Measurements from ENCODE around the gene ZC3H12D.
"Not testable (repeated sequence)": the region's sequence is repeated elsewhere in the genome, so short reads cannot be mapped to it uniquely, and the experiment has no call there.

ZC3H12D gene

DNA sequence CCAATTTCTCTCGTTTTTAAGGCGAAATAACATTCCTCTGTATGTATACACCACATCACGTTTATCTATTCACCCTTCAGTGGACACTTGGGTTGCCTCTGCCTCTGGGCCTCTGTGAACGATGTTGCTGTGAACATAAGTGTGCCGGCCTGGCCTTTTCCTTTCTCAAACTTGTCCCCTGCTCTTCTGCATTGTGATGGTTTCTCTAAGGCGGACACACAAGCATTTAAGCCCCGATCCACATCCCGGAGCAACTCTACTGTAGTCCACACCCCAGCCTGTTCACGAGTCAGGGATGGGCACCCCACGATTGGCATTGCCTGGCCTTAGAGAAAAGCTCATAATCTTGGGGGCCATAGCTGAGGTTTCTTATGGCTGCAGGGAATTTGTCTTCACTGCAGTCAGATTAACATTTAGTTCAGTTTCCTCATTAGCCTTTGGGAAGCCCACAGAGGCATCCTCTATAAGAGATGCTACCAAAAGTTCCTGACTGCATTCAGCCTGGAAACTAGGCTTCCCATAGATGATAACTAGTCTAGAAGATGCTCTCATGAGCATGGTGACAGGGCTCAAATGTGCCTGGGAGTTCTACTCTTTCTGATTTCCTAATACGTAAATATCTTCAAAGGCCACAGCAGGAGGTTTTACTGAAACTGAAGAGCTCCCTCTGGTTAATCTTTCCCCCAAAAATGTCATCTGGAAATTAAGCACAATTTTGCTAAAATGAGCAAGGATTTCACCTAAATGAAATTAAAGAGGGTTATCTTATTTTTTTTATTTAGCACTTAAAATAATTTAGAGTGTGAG lies 762 bp downstream of the ZC3H12D start:
- no peak for DNase-seq (ENCODE audit: low read depth)

- DNase-seq (ENCODE audit: low read depth) = no peak
Measured at GRCh38 chr6:149483334-149483725, 1.5 kb downstream of the ZC3H12D start.

DNA sequence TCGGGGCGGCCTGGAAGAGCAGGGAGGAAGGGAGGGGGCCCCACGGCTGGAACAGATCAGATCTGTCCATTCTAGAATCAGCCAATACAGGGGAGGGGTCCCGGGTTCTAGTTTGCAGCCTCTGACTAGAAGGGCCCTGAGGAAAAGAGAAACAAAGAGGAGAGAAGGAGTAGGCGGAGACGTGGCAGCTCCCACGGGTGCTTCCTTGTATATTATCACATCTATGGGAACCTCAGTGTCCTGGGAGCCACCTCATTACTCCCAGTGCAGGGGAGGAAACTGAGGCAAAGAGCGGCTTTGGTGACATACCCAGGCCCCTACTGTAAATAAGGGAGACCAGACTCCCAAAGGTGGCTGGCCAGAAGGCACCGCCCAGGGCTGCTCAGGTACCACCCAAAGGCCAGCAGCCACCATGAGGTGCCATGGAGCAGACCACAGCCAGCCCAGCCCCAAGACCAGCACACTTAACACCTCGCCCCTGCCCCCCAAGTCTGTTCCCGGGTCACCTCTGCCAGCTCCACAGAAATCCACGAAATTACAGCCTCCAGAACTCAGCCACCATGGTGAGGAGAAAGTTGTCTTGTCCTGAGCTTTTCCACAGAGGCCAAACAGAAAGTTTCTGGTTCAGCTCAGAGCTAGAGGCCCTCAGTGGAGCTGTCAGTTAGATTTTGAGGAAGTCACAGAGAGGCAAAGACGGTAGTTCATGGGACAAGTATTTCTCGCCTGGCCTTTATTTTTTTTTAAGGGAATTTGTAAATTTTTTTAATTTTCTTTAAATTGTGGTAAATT lies 2.1 kb downstream of the ZC3H12D start:
- no peak for DNase-seq (ENCODE audit: low read depth)

DNA sequence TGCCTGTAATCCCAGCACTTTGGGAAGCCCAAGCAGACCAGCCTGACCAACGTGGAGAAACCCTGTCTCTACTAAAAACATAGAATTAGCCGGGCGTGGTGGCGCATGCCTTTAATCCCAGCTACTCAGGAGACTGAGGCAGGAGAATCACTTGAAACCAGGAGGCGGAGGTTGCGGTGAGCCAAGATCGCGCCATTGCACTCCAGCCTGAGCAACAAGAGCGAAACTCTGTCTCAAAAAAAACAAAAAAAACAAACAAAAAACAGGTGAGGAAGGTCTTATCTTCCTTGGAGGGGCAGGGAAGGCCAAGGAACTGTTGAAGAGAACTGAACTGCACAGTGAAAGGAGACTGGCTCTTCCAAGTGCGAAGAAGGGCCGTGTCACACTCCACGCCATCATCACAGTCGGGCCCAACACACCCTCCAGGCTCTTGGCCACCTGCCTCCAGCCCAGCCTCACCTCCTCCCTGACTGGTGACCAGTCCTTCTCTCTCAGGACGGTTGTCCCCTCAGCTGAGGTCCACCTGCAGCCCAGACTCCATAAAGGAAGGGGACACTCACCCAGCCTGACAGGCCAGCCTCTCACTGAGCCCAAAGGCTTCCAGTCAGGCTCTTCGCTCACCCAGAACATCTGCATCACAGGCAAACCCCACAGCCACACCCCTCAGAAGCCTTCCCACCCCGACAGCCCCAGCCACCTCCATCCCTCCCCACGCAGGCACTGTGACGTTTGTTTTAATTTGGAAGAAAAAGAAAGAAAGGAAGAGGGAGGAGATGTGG lies 4.1 kb downstream of the ZC3H12D start:
- DNase-seq (ENCODE audit: low read depth) = peak; percentile 69

DNA sequence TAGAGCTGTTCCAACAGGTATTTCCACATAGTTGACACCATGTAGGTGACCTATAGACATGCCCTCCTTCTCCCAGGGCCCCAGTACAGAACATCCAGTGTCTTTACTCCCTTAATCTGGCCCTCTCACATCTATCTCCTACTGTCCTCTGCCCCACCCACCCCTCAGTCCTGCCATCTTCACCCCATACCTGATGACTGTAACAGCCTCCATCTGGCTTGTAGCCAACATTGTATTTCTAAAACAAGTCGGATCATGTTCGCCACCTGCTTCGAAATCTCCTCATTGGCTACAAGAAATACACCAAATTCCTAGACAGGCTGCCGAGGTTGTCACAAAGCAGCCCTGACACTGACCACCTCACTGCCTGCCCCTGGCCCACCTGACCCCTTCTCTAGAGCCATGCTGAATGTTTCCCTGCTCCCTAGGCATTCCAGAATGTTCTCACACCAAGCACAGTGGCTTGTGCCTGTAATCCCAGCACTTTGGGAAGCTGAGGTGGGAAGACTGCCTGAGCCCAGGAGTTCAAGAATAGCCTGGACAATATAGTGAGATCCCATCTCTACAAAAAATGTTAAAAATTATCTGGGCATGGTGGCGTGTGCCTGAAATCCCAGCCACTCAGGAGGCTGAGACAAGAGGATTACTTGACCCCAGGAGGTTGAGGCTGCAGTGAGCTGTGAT lies 6.0 kb downstream of the ZC3H12D start:
- no peak for DNase-seq (ENCODE audit: low read depth)

DNA sequence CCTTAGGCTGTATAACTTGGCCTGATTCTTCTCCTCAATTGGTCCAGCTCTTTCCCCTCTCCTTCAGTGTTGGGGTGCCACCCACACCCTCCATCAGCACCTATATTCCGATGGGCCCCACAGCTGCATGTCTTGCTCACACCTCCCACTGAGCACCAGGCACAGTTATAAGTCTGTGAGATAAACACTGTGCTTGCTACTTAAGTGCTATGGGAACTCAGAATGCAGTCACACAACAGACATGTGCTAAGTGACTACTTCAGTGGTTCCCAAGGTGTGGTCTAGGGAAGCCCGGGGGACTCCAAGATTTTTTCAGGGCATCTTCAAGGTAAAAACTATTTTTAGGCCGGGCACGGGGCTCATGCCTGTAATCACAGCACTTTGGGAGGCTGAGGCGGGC lies 7.3 kb downstream of the ZC3H12D start:
- DNase-seq (ENCODE audit: low read depth) = no peak

- DNase-seq (ENCODE audit: low read depth) = no peak
Measured at GRCh38 chr6:149476789-149477455, 7.9 kb downstream of the ZC3H12D start.

DNA sequence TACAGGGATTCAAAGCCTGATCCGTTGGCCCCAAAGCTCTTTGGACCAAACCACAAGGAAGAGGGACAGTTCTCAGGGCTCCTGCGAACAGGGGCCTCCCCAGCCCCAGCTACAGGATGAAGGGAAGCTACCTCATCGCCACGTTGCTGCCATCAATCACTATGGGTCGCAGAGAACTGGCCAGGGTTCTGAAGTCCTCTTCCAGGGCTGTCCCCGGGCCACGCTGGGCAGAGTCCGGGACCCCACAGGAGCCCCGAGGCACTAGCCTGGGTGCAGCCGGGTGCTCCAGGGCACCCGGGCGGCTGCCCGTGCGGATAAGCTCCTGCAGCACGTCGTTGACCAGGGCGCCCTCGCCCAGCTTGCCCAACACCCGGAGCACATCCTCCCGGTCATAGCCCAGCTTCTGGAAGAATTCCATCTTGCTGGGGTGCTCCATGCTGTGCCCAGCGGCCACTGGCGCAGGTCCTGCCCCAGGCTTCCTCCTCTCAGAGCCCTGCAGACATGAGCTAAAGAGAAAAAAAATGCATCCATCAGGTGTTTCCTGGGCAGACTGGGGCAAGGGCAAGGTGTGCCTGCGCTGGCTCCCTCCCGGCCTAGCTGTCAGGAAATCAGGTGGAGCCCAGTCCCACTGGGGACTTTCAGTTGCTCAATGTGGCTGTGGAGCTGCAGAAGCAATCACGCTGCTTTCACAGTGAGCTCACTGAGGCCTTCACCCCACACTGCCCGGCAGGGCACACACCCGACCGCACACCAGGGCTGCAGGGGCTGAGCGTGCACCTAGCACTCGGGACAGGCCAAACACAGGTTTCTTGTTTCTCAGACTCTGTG lies 10.5 kb downstream of the ZC3H12D start:
- no peak for DNase-seq (ENCODE audit: low read depth)

- DNase-seq (ENCODE audit: low read depth) = no peak
Measured at GRCh38 chr6:149473080-149474052, 11.4 kb downstream of the ZC3H12D start.

DNA sequence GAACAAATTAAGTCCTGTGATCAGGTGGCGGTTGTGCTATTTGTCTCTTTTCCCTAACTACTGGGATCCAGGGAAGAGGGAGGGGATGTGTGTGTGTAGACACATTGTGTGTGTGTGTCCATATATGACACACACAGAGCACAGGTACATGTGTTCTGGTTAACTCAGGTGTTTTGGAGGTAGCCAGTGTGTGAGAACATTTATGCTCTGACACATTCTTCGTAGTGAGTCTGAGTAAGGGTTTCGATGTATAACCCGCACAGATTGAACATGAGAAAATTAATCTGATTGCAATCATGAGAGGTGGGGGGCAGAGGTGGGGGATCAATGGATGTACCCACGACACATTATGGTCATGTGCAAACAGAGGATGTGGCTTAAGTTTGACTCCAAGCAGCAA lies 12.6 kb downstream of the ZC3H12D start:
- no peak for DNase-seq (ENCODE audit: low read depth)

DNA sequence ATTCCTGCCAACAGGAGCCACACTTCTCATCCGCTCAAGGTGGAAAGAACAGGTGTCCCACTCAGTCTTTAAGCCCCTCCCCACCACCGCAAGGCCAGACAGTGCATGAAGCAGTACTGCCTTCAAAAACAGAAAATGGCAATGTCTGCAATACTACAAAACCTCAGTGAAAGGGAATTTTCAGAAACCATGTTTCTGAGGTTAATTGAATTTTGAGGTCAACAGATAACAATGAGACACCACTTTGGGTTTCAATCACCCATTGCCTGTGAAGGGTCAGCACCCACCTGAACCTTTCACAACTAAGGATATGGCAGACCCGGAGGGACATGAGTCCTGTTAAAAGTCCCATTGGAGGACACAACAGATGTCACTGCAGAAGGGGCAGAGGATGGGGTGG lies 13.0 kb downstream of the ZC3H12D start:
- DNase-seq (ENCODE audit: low read depth) = no peak

DNA sequence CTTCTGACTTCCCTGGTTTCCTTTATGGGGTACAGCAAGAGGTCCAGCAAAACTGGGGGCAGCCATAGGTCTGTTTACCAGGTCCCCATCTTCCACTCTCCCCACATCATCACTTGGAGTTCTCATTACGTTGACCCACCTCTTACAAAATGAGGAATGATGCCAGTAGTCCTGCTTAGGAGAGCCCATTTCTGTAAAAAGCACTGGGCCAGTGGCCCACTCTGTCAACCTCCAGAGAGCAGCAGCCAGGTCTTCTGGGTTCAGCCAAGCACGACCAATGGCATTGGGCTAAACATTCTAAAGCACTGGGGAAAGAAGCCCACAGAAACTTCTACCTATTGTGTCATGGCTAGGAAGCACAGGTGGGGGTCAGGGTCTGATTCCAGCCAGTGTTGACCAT lies 13.9 kb downstream of the ZC3H12D start:
- DNase-seq (ENCODE audit: low read depth) = no peak

- DNase-seq (ENCODE audit: low read depth) = no peak
Measured at GRCh38 chr6:149468179-149468578, 16.6 kb downstream of the ZC3H12D start.

GRCh38 chr6:149467265-149467664 lies 17.5 kb downstream of the ZC3H12D start:
- DNase-seq (ENCODE audit: low read depth) = no peak

DNA sequence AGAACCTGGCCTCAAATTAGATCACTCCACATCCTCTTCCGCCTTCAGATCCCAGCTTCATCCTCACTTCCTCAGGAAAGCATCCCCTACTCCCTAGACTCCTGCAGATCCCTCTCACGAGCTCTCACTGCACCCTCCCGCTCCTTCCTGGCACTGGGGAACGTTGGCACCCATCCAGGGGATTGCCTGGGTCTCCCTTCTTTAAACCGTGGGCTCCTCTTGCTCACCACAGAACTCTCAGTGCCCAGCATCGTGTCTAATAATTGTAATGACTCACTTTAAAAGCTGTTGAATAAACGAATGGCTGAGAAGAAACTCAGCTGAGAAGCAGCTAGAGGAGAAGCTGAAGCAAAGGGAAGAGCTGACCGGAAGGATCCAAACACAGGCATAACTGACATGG lies 20.4 kb downstream of the ZC3H12D start:
- no peak for DNase-seq (ENCODE audit: low read depth)

GRCh38 chr6:149463781-149464180 lies 21.0 kb downstream of the ZC3H12D start:
- DNase-seq (ENCODE audit: low read depth) = no peak

DNA sequence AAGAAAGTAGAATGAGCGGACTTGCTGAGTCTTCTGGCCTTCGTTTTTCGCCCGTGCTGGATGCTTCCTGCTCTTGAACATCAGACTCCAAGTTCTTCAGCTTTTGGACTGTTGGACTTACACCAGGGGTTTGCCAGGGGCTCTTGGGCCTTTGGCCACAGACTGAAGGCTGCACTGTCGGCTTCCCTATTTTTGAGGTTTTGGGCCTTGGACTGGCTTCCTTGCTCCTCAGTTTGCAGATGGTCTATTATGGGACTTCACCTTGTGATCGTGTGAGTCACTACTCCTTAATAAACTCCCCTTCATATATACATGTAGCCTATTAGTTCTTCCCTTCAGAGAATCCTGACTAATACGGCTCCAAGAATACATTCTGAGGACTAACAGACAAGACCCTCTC lies 22.1 kb downstream of the ZC3H12D start:
- not testable (repeated sequence) for DNase-seq (ENCODE audit: low read depth)

DNA sequence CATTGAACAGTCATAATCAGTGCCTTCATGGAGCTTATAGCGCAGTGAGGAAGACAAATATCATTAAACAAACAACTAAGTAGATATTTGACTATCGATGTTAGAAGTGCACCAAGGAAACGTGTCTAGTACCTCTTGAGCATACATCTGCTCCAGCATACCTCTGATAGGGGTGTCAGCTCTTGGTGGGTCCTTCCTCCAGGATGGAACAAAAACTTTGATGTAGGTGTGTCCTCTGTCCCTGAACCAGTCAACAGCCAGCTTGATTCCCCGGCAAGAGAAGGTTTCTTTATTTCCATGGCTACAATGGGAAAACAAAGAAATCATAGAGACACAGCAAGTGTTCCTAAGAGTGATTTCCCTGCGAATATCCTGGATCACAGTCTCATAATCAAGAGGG lies 23.1 kb downstream of the ZC3H12D start:
- no peak for DNase-seq (ENCODE audit: low read depth)

DNA sequence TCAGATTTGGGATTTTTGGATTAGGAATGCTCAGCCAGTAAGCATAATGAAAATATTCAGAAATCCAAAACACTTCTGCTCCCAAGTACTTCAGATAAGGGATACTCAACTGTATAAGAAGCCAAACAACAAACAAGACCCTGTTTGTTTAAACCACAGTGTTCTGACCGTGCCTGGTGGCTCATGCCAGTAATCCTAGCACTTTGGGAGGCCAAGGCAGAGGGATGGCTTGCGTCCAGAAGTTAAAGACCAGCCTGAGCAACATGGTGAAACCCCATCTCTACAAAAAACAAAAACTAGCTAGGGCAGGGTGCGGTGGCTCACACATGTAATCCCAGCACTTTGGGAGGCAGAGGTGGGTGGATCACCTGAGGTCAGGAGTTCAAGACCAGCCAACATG lies 24.6 kb downstream of the ZC3H12D start:
- DNase-seq (ENCODE audit: low read depth) = not testable (repeated sequence)

All from T-helper 22 cell (primary cell).